ENCODE data around the gene OPCML. TPM values are rescaled to one million over a fixed set of nuclear protein-coding genes. Genes with fewer than 3 reads are reported as not detected.

Gene OPCML
- total RNA-seq, 1 donor from 2014 or later = 0.61 TPM

- Mint-ChIP-seq H3K36me3 (ENCODE audit: unreplicated experiment) (peaks cover 4% of the 10 kb centered on the region), H3K27me3 (ENCODE audit: unreplicated experiment) (no peaks in the 10 kb centered on the region), H3K4me1 (ENCODE audit: low read depth, unreplicated experiment) (no peaks in the 10 kb centered on the region), H3K4me3 (ENCODE audit: unreplicated experiment) (no peak overlapping the region), H3K9me3 (ENCODE audit: unreplicated experiment) (no peaks in the 10 kb centered on the region), H3K27ac (ENCODE audit: unreplicated experiment) (no peak overlapping the region)
- TF ChIP-seq, protein P1, sequence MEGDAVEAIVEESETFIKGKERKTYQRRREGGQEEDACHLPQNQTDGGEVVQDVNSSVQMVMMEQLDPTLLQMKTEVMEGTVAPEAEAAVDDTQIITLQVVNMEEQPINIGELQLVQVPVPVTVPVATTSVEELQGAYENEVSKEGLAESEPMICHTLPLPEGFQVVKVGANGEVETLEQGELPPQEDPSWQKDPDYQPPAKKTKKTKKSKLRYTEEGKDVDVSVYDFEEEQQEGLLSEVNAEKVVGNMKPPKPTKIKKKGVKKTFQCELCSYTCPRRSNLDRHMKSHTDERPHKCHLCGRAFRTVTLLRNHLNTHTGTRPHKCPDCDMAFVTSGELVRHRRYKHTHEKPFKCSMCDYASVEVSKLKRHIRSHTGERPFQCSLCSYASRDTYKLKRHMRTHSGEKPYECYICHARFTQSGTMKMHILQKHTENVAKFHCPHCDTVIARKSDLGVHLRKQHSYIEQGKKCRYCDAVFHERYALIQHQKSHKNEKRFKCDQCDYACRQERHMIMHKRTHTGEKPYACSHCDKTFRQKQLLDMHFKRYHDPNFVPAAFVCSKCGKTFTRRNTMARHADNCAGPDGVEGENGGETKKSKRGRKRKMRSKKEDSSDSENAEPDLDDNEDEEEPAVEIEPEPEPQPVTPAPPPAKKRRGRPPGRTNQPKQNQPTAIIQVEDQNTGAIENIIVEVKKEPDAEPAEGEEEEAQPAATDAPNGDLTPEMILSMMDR (IDR thresholded peaks at IDR 0.05; ENCODE audit: partially characterized antibody, unreplicated experiment) = no peak
- no peak for DNase-seq
Measured at GRCh38 chr11:132559331-132560036, 972.8 kb downstream of the OPCML start.

DNA sequence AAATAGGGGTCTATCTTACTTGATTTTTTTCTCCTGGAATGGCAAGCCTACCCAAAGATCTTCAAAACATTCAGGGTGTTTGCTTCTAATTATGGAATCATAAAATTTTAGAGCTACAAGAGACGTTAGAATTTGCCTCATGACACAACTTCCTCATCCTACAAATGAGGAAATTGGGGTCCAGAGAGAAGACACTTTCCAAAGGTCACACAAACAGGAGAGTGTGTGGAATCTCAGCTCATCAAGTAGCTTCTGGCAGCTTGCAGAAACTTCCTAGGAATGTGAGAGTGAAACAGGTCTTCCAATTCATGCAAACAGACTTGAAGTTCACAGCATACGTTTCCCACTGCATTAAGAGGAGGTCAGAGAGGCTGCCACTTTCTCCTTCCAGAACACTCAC, 976.0 kb downstream of the OPCML start:
- no peaks in the 10 kb centered on the region for H3K27me3 Mint-ChIP-seq (ENCODE audit: unreplicated experiment)
- peaks cover 3% of the 10 kb centered on the region for H3K9me3 Mint-ChIP-seq (ENCODE audit: unreplicated experiment)
- H3K36me3 Mint-ChIP-seq (ENCODE audit: unreplicated experiment) = peaks cover 4% of the 10 kb centered on the region
- no peak for DNase-seq
- H3K4me1 Mint-ChIP-seq (ENCODE audit: low read depth, unreplicated experiment) = no peaks in the 10 kb centered on the region
- no peak overlapping the region for H3K4me3 Mint-ChIP-seq (ENCODE audit: unreplicated experiment)
- TF ChIP-seq, protein P1 (IDR thresholded peaks at IDR 0.05; ENCODE audit: partially characterized antibody, unreplicated experiment) = no peak
- no peak overlapping the region for H3K27ac Mint-ChIP-seq (ENCODE audit: unreplicated experiment)

GRCh38 chr11:132555617-132556016, 976.7 kb downstream of the OPCML start:
- H3K4me1 Mint-ChIP-seq (ENCODE audit: low read depth, unreplicated experiment) = no peaks in the 10 kb centered on the region
- H3K9me3 Mint-ChIP-seq (ENCODE audit: unreplicated experiment) = peaks cover 3% of the 10 kb centered on the region
- DNase-seq = no peak
- H3K4me3 Mint-ChIP-seq (ENCODE audit: unreplicated experiment) = no peak overlapping the region
- TF ChIP-seq, protein P1 (IDR thresholded peaks at IDR 0.05; ENCODE audit: partially characterized antibody, unreplicated experiment) = no peak
- no peaks in the 10 kb centered on the region for H3K27me3 Mint-ChIP-seq (ENCODE audit: unreplicated experiment)
- no peak overlapping the region for H3K27ac Mint-ChIP-seq (ENCODE audit: unreplicated experiment)
- peaks cover 4% of the 10 kb centered on the region for H3K36me3 Mint-ChIP-seq (ENCODE audit: unreplicated experiment)

DNA sequence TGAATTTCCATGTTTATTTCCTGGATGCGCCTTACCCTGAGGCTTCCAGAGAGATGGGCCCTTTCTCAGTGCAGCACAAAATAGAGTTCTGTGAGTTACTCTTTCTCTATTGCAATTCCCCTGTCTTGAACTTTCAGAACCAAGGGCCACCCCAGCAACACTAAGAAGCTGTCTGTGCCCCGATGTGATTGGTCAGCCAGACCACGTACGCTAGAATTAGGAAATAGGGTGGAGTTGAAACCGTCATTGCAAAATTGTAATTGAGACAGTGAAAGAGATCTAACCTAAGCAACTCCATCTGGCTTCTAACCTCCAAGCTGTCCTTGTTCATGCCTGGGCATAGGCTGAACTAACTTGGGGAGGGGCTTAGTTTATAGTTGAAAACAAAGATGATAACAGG, 981.3 kb downstream of the OPCML start:
- H3K9me3 Mint-ChIP-seq (ENCODE audit: unreplicated experiment) = peaks cover 3% of the 10 kb centered on the region
- no peak overlapping the region for H3K4me3 Mint-ChIP-seq (ENCODE audit: unreplicated experiment)
- DNase-seq = no peak
- no peaks in the 10 kb centered on the region for H3K4me1 Mint-ChIP-seq (ENCODE audit: low read depth, unreplicated experiment)
- H3K27ac Mint-ChIP-seq (ENCODE audit: unreplicated experiment) = no peak overlapping the region
- no peaks in the 10 kb centered on the region for H3K36me3 Mint-ChIP-seq (ENCODE audit: unreplicated experiment)
- H3K27me3 Mint-ChIP-seq (ENCODE audit: unreplicated experiment) = no peaks in the 10 kb centered on the region
- TF ChIP-seq, protein P1 (IDR thresholded peaks at IDR 0.05; ENCODE audit: partially characterized antibody, unreplicated experiment) = no peak

- Mint-ChIP-seq H3K27me3 (ENCODE audit: unreplicated experiment) (no peaks in the 10 kb centered on the region), H3K4me1 (ENCODE audit: low read depth, unreplicated experiment) (no peaks in the 10 kb centered on the region), H3K36me3 (ENCODE audit: unreplicated experiment) (no peaks in the 10 kb centered on the region), H3K9me3 (ENCODE audit: unreplicated experiment) (peaks cover 3% of the 10 kb centered on the region), H3K27ac (ENCODE audit: unreplicated experiment) (no peak overlapping the region), H3K4me3 (ENCODE audit: unreplicated experiment) (no peak overlapping the region)
- DNase-seq = no peak
- TF ChIP-seq, protein P1 (IDR thresholded peaks at IDR 0.05; ENCODE audit: partially characterized antibody, unreplicated experiment) = no peak
Measured at GRCh38 chr11:132549561-132549960, 982.7 kb downstream of the OPCML start.
